Stimulated activated CD8-positive, alpha-beta memory T cell treated with anti-CD3 and anti-CD28 coated beads, Interleukin-4, amount 100 ng/mL, for 24 hours (primary cell): ENCODE results near the gene PTPRF.
"Not testable (repeated sequence)": the region's sequence is repeated elsewhere in the genome, so short reads cannot be mapped to it uniquely, and the experiment has no call there.

Experiments used
- DNase-seq: peaks from one replicate; pipeline ENCODE4 v3.0.0-alpha.2; 2020; ENCODE audit warnings: low read depth

The PTPRF gene

GRCh38 chr1:43530483-43531106 lies at the start of gene PTPRF:
PTPRF (plus strand) TSS chr1:43530883; CDS start chr1:43545076, 14,193 bp downstream.
- no peak for DNase-seq

- DNase-seq, result no peak
Measured at GRCh38 chr1:43481491-43481890, 49.2 kb upstream of the PTPRF start.

DNA sequence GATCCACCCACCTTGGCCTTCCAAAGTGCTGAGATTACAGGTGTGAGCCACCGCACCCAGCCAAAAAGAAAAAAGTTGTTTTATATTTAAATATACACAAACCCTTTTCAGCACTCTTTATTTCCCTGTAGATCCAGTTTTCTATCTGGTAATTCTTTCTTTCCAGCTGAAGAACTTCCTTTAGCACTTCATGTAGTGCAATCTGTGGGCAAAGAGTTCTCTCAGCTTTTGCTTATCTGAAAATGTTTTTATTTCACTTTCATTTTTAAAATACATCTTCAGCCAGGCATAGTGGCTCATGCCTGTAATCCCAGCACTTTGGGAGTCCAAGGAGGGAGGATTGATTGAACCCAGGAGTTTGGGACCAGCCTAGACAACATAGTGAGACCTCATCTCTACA lies 48.5 kb upstream of the PTPRF start:
- DNase-seq, result no peak

GRCh38 chr1:43484367-43484766 lies 46.3 kb upstream of the PTPRF start:
- DNase-seq, result no peak

DNA sequence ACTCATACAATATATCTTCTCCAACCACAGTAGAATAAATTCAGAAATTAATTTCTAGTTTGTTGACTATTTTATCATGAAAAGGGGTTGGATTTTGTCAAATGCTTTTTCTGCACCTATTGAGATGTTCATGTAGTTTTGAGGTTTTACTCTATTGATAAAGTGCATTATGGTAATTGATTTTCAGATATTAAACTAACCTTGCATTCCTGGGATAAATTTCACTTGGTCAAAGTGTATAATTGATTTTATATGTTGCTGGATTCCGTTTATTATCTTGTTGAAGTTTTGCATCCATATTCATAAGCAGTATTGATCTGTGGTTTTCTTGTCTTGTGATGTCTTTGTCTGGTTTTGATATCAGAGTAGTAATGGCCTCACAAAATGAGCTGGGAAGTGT lies 42.5 kb upstream of the PTPRF start:
- no peak for DNase-seq

- DNase-seq, result no peak
Measured at GRCh38 chr1:43491061-43491460, 39.6 kb upstream of the PTPRF start.

DNA sequence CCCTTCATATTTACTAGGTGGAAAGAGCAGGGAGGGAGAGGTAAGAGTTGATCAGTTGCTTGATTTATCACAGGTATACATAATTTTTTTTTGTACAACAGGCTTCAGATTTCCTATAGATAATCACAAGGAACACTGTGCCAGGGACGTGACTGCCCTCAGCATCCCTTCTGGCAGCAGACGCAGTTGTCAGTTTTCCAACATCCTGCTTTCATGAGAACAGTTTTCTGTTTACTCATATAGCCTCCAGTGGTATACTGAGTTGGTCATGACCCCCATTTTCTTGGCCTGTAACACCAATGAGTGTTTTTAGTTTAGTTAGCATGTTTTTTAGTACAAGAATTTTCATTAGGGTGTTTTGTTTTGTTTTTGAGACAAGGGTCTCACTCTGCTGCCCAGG lies 37.9 kb upstream of the PTPRF start:
- DNase-seq, result no peak

GRCh38 chr1:43493661-43494450 lies 36.8 kb upstream of the PTPRF start:
- no peak for DNase-seq

- no peak for DNase-seq
Measured at GRCh38 chr1:43495204-43495603, 35.5 kb upstream of the PTPRF start.

DNA sequence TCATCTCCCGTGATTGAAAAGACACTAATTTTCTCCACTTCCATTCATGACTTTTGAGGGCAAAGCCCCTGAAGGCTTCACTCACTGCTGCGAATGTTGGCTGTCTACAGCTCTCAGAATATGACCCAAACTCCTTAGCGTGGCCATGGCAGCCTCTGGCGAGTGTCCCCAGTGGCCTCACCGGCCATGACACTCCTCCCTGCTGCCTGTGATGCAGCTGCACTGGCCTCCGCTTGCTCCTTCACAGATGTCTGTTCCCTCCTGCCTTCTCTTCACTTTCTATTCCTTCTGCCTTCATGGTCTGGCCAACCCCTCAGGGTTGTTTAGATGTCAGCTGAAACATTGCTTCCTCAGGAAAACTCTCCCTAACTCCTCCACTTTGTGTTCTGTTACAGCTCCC lies 30.8 kb upstream of the PTPRF start:
- DNase-seq, result no peak

- not testable (repeated sequence) for DNase-seq
Measured at GRCh38 chr1:43501806-43502205, 28.9 kb upstream of the PTPRF start.

DNA sequence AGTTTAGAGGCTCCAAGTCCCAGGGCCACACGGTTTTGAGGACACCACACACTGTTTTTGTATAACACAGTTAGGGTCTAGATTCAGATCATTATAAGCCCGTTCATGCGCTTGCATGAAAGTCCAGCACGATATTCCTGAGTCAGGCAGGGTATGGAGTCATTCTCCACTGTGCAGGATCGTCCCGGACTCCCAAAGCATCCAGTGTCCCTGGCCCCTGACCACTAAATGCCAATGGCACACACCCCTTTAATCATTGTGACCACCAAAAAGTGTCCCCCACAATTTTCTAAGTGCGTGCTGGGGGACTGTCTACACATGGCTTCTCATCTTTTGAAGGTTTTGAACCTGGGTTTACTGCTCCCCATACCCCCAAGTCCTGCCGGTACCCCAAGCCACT lies 27.1 kb upstream of the PTPRF start:
- DNase-seq, result no peak

GRCh38 chr1:43505077-43505780 lies 25.5 kb upstream of the PTPRF start:
- DNase-seq, result no peak

- no peak for DNase-seq
Measured at GRCh38 chr1:43506233-43506632, 24.4 kb upstream of the PTPRF start.

DNA sequence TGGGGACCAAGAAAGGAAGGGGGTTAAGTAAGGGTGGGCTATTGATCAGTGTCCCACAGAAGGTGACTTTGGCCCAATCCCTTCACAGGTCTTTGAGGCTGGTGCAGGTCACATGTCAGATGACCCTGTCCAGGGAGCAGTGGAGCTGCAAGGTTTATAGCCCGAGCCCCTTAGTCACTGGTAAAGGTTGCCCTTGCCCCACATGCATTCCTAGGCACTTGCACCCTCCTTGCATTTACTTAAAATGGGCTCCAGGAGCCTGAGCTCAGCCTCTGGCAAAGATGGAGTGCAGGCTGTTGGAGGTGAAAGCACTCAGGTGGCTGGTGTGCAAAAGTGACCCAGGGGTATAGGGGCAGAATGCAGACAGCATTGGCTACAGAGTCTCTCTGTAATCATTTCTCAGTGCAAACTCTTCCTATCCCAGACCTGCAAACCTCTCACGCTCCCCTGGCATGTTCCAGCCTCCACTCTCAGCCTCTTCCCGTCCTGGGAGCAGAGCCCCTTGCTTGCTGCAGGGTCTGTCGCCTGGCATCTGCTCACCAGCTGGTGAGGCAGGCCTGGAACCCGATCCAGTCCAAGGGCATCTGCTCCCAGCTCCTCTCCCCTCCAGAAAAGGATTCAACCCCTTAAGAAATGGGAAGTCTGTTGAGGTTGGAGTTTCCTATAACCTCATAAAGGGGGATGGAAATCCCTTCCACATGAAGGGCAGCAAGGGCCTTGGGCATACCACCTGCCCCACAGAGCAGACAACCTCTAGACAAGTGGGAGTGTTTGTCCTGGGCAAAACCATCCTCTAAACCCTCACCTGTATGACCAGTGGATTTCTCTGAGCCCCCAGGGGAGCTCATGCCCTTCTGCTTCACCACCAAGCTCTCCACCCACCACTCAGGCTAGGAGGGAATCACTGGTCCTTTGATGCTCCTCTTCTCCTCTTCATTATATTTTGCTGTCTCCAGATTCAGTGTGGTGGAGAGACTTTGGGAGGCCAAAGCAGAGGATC lies 23.1 kb upstream of the PTPRF start:
- no peak for DNase-seq

- no peak for DNase-seq
Measured at GRCh38 chr1:43509007-43509739, 21.5 kb upstream of the PTPRF start.

DNA sequence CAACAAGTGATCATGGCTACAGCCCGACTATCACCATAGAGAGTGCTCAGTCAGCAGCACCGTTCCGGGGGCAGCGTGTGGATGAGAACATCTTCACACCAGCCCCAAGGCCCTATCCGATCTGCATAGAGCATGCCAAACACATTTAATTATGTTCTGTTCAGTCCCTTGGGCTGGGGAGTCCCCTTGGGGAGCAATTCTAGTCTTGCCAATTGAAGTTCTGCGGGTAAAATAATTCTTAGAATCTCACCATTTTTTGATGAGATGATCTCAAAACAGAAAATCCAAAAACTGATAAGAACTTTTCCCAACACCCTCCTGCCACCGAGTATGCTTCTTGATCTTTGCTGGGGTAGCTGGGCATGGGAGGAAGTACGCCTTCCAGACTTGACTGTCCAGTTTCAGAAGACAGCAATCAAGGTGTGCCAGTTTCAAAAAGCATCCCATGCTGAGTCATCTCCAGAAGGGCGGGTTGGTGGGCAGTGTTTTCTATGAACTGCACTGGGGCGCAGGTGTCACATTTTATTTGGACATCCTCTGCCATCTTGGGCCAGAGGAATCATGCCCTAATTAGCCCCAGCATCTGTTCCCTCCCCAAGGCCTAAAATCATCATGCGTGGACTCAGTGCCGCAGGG lies 20.8 kb upstream of the PTPRF start:
- no peak for DNase-seq

GRCh38 chr1:43510621-43511020 lies 20.1 kb upstream of the PTPRF start:
- no peak for DNase-seq

GRCh38 chr1:43511394-43511793 lies 19.3 kb upstream of the PTPRF start:
- DNase-seq, result no peak

DNA sequence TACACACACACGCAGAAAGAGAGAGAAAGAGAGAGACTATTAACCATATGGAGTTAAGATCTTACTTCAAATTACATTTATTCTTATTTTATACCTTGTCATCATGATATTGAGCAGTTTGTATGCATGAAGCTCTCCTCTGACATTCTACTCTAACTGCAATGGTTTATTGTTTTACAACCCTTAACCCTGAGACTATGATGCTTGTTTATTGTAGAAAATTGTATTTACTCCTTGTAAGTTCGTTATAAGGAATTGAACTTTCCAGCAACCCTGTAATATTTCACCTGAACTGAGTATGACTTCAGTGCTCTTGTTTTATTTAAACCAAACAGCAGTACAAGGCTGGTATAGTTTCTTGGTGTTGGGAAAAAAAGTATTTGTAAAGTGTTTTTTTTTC lies 18.6 kb upstream of the PTPRF start:
- no peak for DNase-seq

- DNase-seq, result no peak
Measured at GRCh38 chr1:43512681-43513080, 18.0 kb upstream of the PTPRF start.
